Right atrium auricular region (tissue), 2 donors: ENCODE data around the gene CGB7. TPM values are rescaled to one million over a fixed set of nuclear protein-coding genes. Genes with fewer than 3 reads are reported as not detected.

Experiments used
- DNase-seq: peaks from one replicate; pipeline ENCODE4 v3.0.0-alpha.2; 2019; ENCODE audit warnings: low spot score
- H3K27ac ChIP-seq, 2 donors: fragments of 200-600 bp; sonication (generic); 1 replicate in 1 of 2; 2 replicates in 1 of 2; pipeline ENCODE4 v1.5.1; 2016 to 2019
- H3K27me3 ChIP-seq, 2 donors: fragments of 200-600 bp; sonication (generic); one replicate each; pipeline versions ENCODE4 v1.5.1 to v1.6.0; 2017 to 2019
- H3K36me3 ChIP-seq: fragments of 200-600 bp; sonication (generic); one replicate; pipeline ENCODE4 v1.5.1; 2016
- H3K4me1 ChIP-seq, 2 donors: fragments of 200-600 bp; sonication (generic); one replicate each; pipeline versions ENCODE4 v1.5.1 to v1.6.0; 2017 to 2019
- H3K4me3 ChIP-seq, 2 donors: fragments of 200-600 bp; sonication (generic); 1 replicate in 1 of 2; 2 replicates in 1 of 2; pipeline ENCODE4 v1.5.1; 2017 to 2019; ENCODE audit warnings: mild to moderate bottlenecking in 1 of 2, moderate library complexity in 1 of 2
- H3K9me3 ChIP-seq, 2 donors: fragments of 200-600 bp; sonication (generic); one replicate each; pipeline ENCODE4 v1.5.1; 2019
- CTCF ChIP-seq, 2 donors: fragments of 200-600 bp; sonication (generic); IDR thresholded peaks; one replicate each; pipeline ENCODE4 v1.5.1; 2019; ENCODE audit warnings: antibody characterized with exemption in 2 of 2
- total RNA-seq, 2 donors: library from RNA; depleted of rRNA; stranded (reverse); fragments of >200 nt; gene quantifications; one replicate each; pipeline ENCODE4 v1.1.0, GENCODE V29; 2016

Gene CGB7
- total RNA-seq = not detected

- Histone ChIP-seq H3K27ac (peak within 1 kb of the TSS in 1 of 2 donors; percentile 35), H3K4me1 (peaks cover 0 to 19% of the 10 kb centered on the region in 2 donors), H3K9me3 (no peaks in the 10 kb centered on the region), H3K27me3 (no peaks in the 10 kb centered on the region), H3K36me3 (no peaks in the 10 kb centered on the region), H3K4me3 (peak within 1 kb of the TSS; percentile 38 to 51)
- DNase-seq = peak; percentile 63
- no peak for TF ChIP-seq CTCF (IDR thresholded peaks at IDR 0.05)
Measured at GRCh38 chr19:49057636-49058234, at the start of gene CGB7. Gene CGB7, minus strand, starts transcription at chr19:49057749. Its CDS starts 2,374 bp downstream, at chr19:49055375.

- Histone ChIP-seq H3K27me3 (no peaks in the 10 kb centered on the region), H3K4me3 (no peak overlapping the region), H3K4me1 (peaks cover 0 to 10% of the 10 kb centered on the region in 2 donors), H3K9me3 (no peaks in the 10 kb centered on the region), H3K36me3 (peaks cover 73% of the 10 kb centered on the region), H3K27ac (no peak overlapping the region)
- peak; percentile 56 to 75 for TF ChIP-seq CTCF (IDR thresholded peaks at IDR 0.05)
- DNase-seq = no peak
Measured at GRCh38 chr19:49106648-49107135, 49.1 kb upstream of the CGB7 start.

- Histone ChIP-seq H3K9me3 (no peaks in the 10 kb centered on the region), H3K4me3 (no peak overlapping the region), H3K36me3 (peaks cover 93% of the 10 kb centered on the region), H3K4me1 (no peaks in the 10 kb centered on the region), H3K27me3 (no peaks in the 10 kb centered on the region), H3K27ac (no peak overlapping the region)
- no peak for DNase-seq
- no peak for TF ChIP-seq CTCF (IDR thresholded peaks at IDR 0.05)
Measured at GRCh38 chr19:49104229-49104864, 46.8 kb upstream of the CGB7 start.

- no peak overlapping the region for H3K4me3 ChIP-seq
- H3K9me3 ChIP-seq = no peaks in the 10 kb centered on the region
- H3K4me1 ChIP-seq = no peaks in the 10 kb centered on the region
- H3K36me3 ChIP-seq = peaks cover 96% of the 10 kb centered on the region
- TF ChIP-seq CTCF (IDR thresholded peaks at IDR 0.05) = no peak
- H3K27me3 ChIP-seq = no peaks in the 10 kb centered on the region
- DNase-seq = no peak
- H3K27ac ChIP-seq = no peak overlapping the region
Measured at GRCh38 chr19:49103331-49104085, 46.0 kb upstream of the CGB7 start.

GRCh38 chr19:49102303-49102702 lies 44.8 kb upstream of the CGB7 start:
- no peak for TF ChIP-seq CTCF (IDR thresholded peaks at IDR 0.05)
- H3K27me3 ChIP-seq = no peaks in the 10 kb centered on the region
- peaks cover 96% of the 10 kb centered on the region for H3K36me3 ChIP-seq
- H3K9me3 ChIP-seq = no peaks in the 10 kb centered on the region
- H3K4me3 ChIP-seq = no peak overlapping the region
- peaks cover 0 to 12% of the 10 kb centered on the region in 2 donors for H3K4me1 ChIP-seq
- no peak overlapping the region for H3K27ac ChIP-seq
- no peak for DNase-seq
